Erythroblast (primary cell): ENCODE data around the gene ZNF496.

Experiments
- GATA1 ChIP-seq: IDR thresholded peaks from 2 replicates; pipeline ENCODE4 v1.6.1; 2011; ENCODE audit warnings: low read depth, mild to moderate bottlenecking, control low read depth, low read length, moderate library complexity
- POLR2A ChIP-seq: IDR thresholded peaks from 2 replicates; pipeline ENCODE4 v1.6.1; 2011; ENCODE audit warnings: mild to moderate bottlenecking, low read length

DNA sequence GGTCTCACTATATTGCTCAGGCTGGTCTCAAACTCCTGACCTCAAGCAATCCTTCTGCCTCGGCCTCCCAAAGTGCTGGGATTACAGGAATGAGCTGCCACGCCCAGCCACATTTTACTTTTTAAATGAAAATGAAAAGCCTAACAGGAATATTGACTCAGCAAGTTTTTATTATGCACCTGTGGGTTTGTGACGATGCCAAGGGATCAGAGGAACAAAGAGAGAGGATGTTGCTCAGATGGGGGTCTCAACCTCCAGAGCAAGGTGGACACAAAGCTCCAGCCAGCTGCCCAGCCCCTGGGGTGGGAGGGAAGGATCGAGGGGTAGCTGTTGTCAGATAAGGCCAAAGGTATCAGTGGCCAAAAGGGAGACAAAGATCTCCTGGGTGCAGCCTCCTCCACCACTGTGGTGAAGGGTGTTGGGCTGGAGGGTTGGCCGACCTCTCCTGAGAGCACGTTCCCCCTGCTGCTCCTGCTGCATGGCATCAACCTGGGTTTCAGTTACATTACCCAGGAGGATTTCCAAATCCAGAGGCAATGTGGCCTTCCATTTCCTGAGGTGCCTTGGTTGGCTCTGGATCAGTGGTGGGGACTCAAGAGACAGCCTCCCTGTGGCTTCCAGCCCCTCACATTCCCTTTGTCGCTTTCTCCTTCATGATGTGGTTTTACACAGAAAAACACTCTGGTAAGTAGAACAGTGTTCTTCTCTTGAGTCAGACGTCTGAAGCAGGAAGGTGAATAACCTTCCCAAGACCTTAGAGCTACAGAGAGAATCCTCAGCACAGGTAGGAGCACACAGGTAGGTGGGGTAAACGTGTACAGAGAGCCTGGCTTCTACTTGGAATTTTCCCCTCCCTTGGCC is 34.2 kb downstream of the ZNF496 start:
- TF ChIP-seq POLR2A (no peak), GATA1 (no peak)
